ENCODE measurements around the gene CMIP.

Gene CMIP

GRCh38 chr16:81746566-81746965 is 302.0 kb downstream of the CMIP start:
- peak overlapping the region; percentile 33 for H3K4me3 ChIP-seq (ENCODE audit: low read depth, low read length)
- TF ChIP-seq, protein P1, sequence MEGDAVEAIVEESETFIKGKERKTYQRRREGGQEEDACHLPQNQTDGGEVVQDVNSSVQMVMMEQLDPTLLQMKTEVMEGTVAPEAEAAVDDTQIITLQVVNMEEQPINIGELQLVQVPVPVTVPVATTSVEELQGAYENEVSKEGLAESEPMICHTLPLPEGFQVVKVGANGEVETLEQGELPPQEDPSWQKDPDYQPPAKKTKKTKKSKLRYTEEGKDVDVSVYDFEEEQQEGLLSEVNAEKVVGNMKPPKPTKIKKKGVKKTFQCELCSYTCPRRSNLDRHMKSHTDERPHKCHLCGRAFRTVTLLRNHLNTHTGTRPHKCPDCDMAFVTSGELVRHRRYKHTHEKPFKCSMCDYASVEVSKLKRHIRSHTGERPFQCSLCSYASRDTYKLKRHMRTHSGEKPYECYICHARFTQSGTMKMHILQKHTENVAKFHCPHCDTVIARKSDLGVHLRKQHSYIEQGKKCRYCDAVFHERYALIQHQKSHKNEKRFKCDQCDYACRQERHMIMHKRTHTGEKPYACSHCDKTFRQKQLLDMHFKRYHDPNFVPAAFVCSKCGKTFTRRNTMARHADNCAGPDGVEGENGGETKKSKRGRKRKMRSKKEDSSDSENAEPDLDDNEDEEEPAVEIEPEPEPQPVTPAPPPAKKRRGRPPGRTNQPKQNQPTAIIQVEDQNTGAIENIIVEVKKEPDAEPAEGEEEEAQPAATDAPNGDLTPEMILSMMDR (IDR thresholded peaks at IDR 0.05; ENCODE audit: low read depth, low read length): no peak
- DNase-seq (ENCODE audit: low read depth, low spot score): no peak
- in situ Hi-C loops (cut with HindIII; ENCODE audit: low sequenced_read_pairs): no loop called here

DNA sequence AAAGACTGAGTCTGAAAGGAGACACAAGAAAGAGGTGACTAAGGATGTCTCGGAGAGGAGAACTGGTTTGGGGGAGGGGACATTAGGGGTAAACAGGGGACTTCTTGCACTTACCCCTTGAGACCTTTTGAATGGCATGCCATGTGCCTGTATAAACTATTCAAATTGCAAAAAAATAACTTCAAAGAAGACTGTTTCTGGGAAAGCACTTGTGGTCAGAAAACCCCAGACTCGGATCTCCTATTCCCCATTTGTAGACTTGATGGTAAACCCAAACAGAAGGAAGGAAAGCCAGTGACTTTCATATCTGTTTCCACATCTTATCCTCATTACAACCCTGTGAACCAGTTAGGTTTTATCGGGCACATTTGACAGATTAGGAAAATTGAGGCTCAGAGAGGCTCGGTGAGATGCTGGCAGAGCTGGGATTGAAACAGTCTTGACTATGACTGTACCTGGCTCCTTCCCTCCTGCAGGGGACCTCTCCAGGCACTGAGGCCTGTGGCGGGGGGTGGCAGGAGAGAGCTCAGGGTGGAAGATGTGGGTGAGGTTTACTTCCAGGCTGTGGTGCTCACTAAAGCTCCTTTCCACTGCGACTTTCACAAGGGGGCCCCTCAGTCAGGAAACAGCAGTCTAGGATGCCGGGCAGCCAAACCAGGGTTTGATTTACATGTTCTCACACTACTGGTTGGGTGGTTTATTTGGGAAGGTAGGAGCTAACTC is 304.0 kb downstream of the CMIP start:
- no peak for DNase-seq (ENCODE audit: low read depth, low spot score)
- no peak overlapping the region for H3K4me3 ChIP-seq (ENCODE audit: low read depth, low read length)
- in situ Hi-C loops (cut with HindIII; ENCODE audit: low sequenced_read_pairs): no loop called here
- TF ChIP-seq, protein P1 (IDR thresholded peaks at IDR 0.05; ENCODE audit: low read depth, low read length): no peak

DNA sequence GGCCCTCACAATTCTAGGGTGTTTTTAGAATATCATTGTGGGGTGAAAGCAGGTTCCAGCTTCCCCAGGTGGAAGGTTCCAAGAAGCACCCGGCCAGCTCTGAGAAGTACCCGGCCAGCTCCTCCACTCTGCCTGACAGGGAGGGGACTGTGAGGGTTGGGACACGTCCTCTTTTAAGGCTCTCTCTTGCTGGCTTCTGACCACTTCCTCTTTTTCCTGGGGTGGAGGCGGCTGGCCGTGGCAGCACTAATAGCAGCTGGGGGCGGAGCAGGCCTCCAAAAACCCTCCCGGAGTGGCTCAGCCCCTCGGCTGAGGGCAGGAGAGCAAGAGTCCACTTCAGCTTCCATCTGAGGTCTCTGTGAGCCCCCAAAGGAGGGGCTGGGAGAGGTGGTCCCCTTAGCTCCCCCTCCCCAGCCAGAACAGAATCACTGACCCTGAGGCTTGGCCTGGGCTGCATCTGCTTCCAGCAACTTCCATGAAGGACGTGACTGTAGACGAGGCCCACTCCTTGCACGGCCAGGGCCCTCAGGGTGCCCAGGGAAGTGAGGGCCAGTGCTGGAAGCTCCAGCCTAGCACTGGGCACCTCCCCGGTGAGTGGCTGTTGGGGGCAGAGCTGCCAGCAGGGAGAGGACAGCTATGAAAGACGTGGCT is 307.7 kb downstream of the CMIP start:
- TF ChIP-seq, protein P1 (IDR thresholded peaks at IDR 0.05; ENCODE audit: low read depth, low read length): no peak
- DNase-seq (ENCODE audit: low read depth, low spot score): no peak
- H3K4me3 ChIP-seq (ENCODE audit: low read depth, low read length): no peak overlapping the region
- in situ Hi-C loops (cut with HindIII; ENCODE audit: low sequenced_read_pairs): no loop called here

GRCh38 chr16:81752876-81753227 is 308.2 kb downstream of the CMIP start:
- H3K4me3 ChIP-seq (ENCODE audit: low read depth, low read length): no peak overlapping the region
- DNase-seq (ENCODE audit: low read depth, low spot score): no peak
- in situ Hi-C loops (cut with HindIII; ENCODE audit: low sequenced_read_pairs): no loop called here
- TF ChIP-seq, protein P1 (IDR thresholded peaks at IDR 0.05; ENCODE audit: low read depth, low read length): no peak

GRCh38 chr16:81754858-81755257 is 310.2 kb downstream of the CMIP start:
- in situ Hi-C loops (cut with HindIII; ENCODE audit: low sequenced_read_pairs): no loop called here
- H3K4me3 ChIP-seq (ENCODE audit: low read depth, low read length): no peak overlapping the region
- no peak for DNase-seq (ENCODE audit: low read depth, low spot score)
- TF ChIP-seq, protein P1 (IDR thresholded peaks at IDR 0.05; ENCODE audit: low read depth, low read length): no peak

DNA sequence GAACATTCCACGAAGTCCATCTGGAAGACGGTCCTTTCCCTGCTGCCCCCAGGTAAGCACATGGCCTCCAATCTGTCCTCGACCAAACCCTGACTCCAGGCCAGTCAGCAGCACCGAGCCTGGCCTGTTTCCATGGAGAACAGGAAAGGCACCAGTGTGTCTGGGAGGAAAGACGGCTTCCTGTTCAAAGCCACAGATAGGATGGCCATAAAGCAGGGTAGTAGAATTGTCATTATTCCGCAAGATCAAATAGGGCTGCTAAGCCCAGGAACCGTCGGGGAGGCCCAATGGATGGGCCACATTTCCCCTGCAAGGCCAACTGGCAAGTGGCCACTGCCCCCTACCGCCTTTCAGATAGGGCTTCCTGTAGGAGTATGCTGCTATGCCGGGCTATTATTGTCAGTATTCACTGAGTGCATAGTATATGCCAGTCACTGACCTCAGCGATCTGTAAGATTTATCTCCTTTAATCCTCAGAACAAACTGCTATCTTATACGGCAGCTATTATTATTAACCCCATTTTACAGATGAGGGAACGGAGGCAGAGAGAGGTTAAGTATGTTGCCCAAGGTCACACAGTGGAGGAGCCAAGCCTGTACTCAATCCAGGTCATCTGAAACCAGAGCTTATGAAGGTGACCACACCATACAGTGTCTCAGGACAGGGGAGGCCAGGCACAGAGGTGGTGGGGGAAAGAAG is 311.5 kb downstream of the CMIP start:
- no peak overlapping the region for H3K4me3 ChIP-seq (ENCODE audit: low read depth, low read length)
- TF ChIP-seq, protein P1 (IDR thresholded peaks at IDR 0.05; ENCODE audit: low read depth, low read length): no peak
- in situ Hi-C loops (cut with HindIII; ENCODE audit: low sequenced_read_pairs): no loop called here
- DNase-seq (ENCODE audit: low read depth, low spot score): no peak
